ENCODE results near the gene CLRN1. TPM values are rescaled to one million over a fixed set of nuclear protein-coding genes. Genes with fewer than 3 reads are reported as not detected.

Gene CLRN1
- total and polyA plus RNA-seq, 9 of the 15 experiments (the other 6 are each of a cell fraction or from before 2014, with no cell fraction given) = not detected

DNA sequence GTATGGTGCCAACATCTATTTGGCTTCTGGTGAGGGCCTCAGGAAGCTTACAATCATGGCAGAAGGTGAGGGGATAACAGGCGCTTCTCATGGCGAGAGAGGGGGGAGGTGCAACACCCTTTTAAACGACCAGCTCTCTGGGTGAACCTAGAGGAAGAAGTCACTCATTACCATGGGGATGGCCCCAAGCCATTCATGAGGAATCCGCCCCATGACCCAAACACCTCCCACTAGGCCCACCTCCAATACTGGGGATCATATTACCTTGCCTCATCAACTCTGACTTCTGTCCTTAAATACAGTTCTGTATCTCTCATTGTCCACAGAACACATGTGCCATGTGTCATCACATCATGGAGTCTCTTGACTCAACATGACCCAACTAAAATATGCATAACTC, 37.5 kb upstream of the CLRN1 start (continued):
- TF ChIP-seq MCM2 (IDR thresholded peaks at IDR 0.05; ENCODE audit: low read depth) (no peak), ZNF274 (IDR thresholded peaks at IDR 0.05; ENCODE audit: borderline replicate concordance, low read depth, low read length) (no peak), CREB1 (IDR thresholded peaks at IDR 0.05) (no peak), CREB1 (CRISPR knock-in tag; IDR thresholded peaks at IDR 0.05) (no peak), ZKSCAN3 (CRISPR knock-in tag; IDR thresholded peaks at IDR 0.05) (no peak), MXI1 (IDR thresholded peaks at IDR 0.05; ENCODE audit: low read depth, low read length) (no peak)

- Histone ChIP-seq H3K27ac (ENCODE audit: extremely low read depth, low read depth, low read length) (no peak overlapping the region), H3K9me3 (replicated peaks; ENCODE audit: control insufficient read depth, insufficient read depth, low read depth, low read length) (no peaks in the 10 kb centered on the region), H3K9me1 (ENCODE audit: control insufficient read depth, insufficient read depth, low read length) (no peaks in the 10 kb centered on the region), H3K4me2 (ENCODE audit: insufficient read depth, low read length) (no peak overlapping the region), H3K79me2 (ENCODE audit: control insufficient read depth, insufficient read depth, low read length) (no peaks in the 10 kb centered on the region), H3K4me3 (no peak overlapping the region), H3K4me1 (replicated peaks in 1 of 2; ENCODE audit: control insufficient read depth in 2 of 2, insufficient read depth in 2 of 2, low read length in 2 of 2) (no peaks in the 10 kb centered on the region), H3K9ac (ENCODE audit: insufficient read depth in 1 of 2, low read depth in 2 of 2, low read length in 2 of 2) (no peak overlapping the region), H3K36me3 (ENCODE audit: control insufficient read depth, insufficient read depth, low read length) (no peaks in the 10 kb centered on the region), H2AFZ (ENCODE audit: low read depth, low read length) (no peak overlapping the region), H4K20me1 (replicated peaks; ENCODE audit: control insufficient read depth, insufficient read depth, low read length) (no peaks in the 10 kb centered on the region), H3K27me3 (ENCODE audit: control insufficient read depth in 2 of 2, insufficient read depth in 2 of 2, low read length in 2 of 2) (no peaks in the 10 kb centered on the region)
- no peak for DNase-seq (ENCODE audit: extremely low read depth in 1 of 4, low spot score in 3 of 4)
- no TSS peak for BruUV-seq (replicated peaks)
- ChIA-PET POLR2A (interaction anchor here (0.6 to 1.1 kb wide), 2 partner anchors 12 to 68 kb away, joined by 3 read pairs; no protein-coding TSS in a partner anchor), CTCF (ENCODE audit: low intra/inter-chr PET ratio) (no interaction called here)
- WGBS (ENCODE audit: insufficient coverage, low coverage, missing lambda C conversion rate) = 0% methylated on average over 5 of the region's 5 CpGs
- no peak for ATAC-seq
- no peak for FAIRE-seq
- intact Hi-C loops (cut with micrococcal nuclease) (no loop called here), in situ Hi-C loops (cut with MboI) (no loop called here)
- TF ChIP-seq OTX1 (CRISPR knock-in tag; IDR thresholded peaks at IDR 0.05) (no peak), NR2C1 (IDR thresholded peaks at IDR 0.05) (no peak), NR2C1 (tag; IDR thresholded peaks at IDR 0.05) (peak; percentile 51; the same call in 1 of the 2 replicates), POLR2AphosphoS2 (IDR thresholded peaks at IDR 0.05; ENCODE audit: low read length) (no peak), TCFL5 (CRISPR knock-in tag; conservative IDR thresholded peaks at IDR 0.05) (no peak), ZNF239 (CRISPR knock-in tag; IDR thresholded peaks at IDR 0.05) (no peak), ZNF551 (CRISPR knock-in tag; IDR thresholded peaks at IDR 0.05) (no peak), ZNF274 (IDR thresholded peaks at IDR 0.05; ENCODE audit: borderline replicate concordance, low read depth, low read length) (no peak), ZNF444 (CRISPR knock-in tag; IDR thresholded peaks at IDR 0.05) (no peak)
- TF ChIP-seq, protein P1, sequence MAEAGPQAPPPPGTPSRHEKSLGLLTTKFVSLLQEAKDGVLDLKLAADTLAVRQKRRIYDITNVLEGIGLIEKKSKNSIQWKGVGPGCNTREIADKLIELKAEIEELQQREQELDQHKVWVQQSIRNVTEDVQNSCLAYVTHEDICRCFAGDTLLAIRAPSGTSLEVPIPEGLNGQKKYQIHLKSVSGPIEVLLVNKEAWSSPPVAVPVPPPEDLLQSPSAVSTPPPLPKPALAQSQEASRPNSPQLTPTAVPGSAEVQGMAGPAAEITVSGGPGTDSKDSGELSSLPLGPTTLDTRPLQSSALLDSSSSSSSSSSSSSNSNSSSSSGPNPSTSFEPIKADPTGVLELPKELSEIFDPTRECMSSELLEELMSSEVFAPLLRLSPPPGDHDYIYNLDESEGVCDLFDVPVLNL (CRISPR knock-in tag; IDR thresholded peaks at IDR 0.05; ENCODE audit: low read depth) = no peak
- TF ChIP-seq, protein P2, sequence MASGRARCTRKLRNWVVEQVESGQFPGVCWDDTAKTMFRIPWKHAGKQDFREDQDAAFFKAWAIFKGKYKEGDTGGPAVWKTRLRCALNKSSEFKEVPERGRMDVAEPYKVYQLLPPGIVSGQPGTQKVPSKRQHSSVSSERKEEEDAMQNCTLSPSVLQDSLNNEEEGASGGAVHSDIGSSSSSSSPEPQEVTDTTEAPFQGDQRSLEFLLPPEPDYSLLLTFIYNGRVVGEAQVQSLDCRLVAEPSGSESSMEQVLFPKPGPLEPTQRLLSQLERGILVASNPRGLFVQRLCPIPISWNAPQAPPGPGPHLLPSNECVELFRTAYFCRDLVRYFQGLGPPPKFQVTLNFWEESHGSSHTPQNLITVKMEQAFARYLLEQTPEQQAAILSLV (tag; IDR thresholded peaks at IDR 0.05) = 0 out of 2 replicates have a peak, but pooled peaks have one; percentile 7
- TF ChIP-seq, protein P3, sequence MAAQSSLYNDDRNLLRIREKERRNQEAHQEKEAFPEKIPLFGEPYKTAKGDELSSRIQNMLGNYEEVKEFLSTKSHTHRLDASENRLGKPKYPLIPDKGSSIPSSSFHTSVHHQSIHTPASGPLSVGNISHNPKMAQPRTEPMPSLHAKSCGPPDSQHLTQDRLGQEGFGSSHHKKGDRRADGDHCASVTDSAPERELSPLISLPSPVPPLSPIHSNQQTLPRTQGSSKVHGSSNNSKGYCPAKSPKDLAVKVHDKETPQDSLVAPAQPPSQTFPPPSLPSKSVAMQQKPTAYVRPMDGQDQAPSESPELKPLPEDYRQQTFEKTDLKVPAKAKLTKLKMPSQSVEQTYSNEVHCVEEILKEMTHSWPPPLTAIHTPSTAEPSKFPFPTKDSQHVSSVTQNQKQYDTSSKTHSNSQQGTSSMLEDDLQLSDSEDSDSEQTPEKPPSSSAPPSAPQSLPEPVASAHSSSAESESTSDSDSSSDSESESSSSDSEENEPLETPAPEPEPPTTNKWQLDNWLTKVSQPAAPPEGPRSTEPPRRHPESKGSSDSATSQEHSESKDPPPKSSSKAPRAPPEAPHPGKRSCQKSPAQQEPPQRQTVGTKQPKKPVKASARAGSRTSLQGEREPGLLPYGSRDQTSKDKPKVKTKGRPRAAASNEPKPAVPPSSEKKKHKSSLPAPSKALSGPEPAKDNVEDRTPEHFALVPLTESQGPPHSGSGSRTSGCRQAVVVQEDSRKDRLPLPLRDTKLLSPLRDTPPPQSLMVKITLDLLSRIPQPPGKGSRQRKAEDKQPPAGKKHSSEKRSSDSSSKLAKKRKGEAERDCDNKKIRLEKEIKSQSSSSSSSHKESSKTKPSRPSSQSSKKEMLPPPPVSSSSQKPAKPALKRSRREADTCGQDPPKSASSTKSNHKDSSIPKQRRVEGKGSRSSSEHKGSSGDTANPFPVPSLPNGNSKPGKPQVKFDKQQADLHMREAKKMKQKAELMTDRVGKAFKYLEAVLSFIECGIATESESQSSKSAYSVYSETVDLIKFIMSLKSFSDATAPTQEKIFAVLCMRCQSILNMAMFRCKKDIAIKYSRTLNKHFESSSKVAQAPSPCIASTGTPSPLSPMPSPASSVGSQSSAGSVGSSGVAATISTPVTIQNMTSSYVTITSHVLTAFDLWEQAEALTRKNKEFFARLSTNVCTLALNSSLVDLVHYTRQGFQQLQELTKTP (IDR thresholded peaks at IDR 0.05; ENCODE audit: low read depth in 1 of 2, partially characterized antibody in 2 of 2) = no peak
These were observed 36.9 kb upstream of the CLRN1 start for GRCh38 chr3:151009430-151009829.

Measured in K562 (cell line).